ENCODE data around the gene SLC30A4.
"Not testable (repeated sequence)": the region's sequence is repeated elsewhere in the genome, so short reads cannot be mapped to it uniquely, and the experiment has no call there.

The SLC30A4 gene

DNA sequence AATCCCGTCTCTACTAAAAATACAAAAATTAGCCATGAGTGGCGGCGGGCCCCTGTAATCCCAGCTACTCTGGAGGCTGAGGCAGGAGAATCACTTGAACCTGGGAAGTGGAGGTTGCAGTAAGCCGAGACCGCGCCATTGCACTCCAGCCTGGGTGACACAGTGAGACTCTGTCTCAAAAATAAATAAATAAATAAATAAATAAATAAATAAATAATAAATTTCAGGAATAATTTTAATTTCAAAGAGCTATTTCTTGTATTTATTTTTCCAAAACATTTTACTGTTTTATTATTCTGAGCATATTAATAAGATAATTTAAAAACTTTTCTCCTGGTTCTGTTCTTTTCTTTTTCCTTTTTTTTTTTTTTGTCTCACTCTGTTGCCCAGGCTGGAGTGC, 15.4 kb downstream of the SLC30A4 start:
- not testable (repeated sequence) for DNase-seq (ENCODE audit: low spot score)

DNA sequence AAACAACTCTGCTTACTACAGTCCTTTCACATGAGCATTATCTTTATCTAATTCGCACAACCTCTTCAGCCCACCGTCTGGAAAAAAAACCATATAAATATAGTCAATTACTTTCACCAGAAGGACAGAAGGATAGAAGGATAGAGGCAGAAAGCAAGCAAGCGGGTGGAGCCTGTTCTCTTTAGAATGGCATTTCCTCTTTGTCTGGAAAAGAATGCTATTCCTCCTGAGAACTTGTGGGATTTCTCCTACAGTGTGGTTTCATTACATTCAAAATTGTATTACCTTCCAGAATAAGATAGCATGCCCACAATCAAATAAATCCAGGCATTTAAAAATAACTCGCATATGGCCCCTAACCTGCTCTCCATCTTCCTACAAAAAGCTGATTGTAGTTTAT, 23.1 kb downstream of the SLC30A4 start:
- no peak for DNase-seq (ENCODE audit: low spot score)

GRCh38 chr15:45498701-45499100, 23.9 kb downstream of the SLC30A4 start:
- no peak for DNase-seq (ENCODE audit: low spot score)

DNA sequence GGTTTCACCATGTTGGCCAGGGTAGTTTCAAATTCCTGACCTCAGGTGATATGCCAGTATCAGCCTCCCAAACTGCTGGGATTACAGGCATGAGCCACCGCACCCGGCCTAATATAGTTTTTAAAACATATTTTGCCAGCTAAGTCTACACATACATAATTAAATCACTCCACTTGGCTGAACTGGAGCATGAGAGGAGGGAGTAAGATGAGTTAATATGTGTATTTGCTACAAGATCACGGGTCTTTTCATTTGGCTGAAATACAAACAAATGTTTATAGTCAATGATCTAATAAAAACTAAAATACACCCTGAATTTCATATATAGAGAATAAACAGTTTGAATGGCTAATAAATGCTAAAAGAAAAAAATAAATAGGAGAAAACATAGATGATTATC, 25.3 kb downstream of the SLC30A4 start:
- no peak for DNase-seq (ENCODE audit: low spot score)

GRCh38 chr15:45496658-45497057, 25.9 kb downstream of the SLC30A4 start:
- DNase-seq (ENCODE audit: low spot score), result no peak

- no peak for DNase-seq (ENCODE audit: low spot score)
These were observed 27.0 kb downstream of the SLC30A4 start for GRCh38 chr15:45495588-45495987.

- no peak for DNase-seq (ENCODE audit: low spot score)
These were observed 32.8 kb downstream of the SLC30A4 start for GRCh38 chr15:45489690-45490238.

DNA sequence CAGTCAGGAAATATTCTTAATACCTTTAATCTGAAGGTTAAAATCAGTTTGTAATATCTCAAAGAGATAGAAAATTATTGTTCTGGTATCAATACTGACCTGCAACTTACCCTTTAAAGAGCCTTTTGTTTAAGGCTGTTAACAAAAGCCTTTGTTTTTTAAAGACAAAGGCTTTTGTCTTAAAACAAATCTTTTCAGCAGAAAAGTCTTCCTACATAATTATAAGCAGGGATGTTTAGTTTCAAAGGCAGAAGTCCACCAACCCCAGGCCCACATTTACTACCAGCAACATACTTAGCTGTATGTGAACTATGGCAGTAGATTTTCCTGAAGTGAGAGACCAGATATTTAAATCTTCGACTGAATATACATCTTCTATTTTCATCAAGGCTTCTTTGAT, 36.2 kb downstream of the SLC30A4 start:
- DNase-seq (ENCODE audit: low spot score), result no peak

- no peak for DNase-seq (ENCODE audit: low spot score)
These were observed 41.4 kb downstream of the SLC30A4 start for GRCh38 chr15:45481135-45481534.

- DNase-seq (ENCODE audit: low spot score), result no peak
These were observed 46.1 kb downstream of the SLC30A4 start for GRCh38 chr15:45476410-45476809.

DNA sequence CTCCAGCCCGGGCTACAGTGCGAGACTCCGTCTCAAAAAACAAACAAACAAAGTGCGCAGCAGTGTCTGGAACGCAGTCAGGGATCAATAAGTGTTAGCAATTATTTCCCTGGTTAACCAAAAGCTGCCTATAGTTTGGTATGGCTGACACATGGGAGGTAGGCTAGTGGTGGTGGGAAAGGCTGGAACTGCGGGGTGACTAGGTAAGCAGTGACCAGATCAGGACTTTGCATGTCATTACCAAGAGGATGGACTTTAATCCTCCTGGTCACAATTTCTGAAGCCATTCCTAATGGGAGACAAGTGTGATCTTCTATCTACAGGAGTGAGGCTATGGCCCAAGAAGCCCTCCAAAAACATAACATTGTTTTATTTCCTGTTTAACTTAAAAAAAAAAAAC, 47.8 kb downstream of the SLC30A4 start:
- no peak for DNase-seq (ENCODE audit: low spot score)

DNA sequence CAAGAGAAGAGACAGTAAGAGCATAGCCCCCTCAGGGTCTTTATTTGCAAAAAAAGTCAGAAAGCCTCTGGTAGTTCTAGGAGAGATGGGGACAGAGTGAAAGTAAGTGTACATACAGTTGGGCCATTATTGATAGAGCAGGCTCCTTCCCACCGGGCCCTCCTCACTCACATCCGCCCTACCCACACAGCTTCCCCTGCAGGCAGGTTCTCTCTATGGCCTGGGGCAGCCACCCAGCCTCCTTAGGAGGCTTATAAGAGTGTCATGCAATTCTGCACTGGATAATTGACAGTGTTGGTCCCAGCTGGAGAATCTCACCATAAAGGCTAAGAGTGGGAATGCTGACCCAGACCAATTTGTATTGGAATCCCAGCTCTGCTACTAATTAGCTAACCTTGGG, 49.5 kb downstream of the SLC30A4 start:
- no peak for DNase-seq (ENCODE audit: low spot score)

DNA sequence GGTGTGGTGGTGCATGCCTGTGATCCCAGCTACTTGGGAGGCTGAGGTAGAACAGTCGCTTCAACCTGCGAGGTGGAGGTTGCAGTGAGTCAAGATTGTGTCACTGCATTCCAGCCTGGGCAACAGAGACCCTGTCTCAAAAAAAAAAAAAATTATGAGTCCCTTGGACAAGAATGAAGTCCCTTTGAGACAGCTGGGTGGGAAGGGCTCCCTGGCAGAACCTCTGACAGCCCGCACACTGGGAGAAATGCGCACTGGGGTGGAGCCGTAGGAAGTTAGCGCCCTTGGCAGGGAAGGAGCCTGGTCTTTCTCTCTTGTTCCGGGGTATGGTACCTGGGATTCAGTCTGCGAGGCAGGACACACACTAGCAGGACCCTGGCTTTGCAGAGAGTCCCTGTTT, 51.4 kb downstream of the SLC30A4 start:
- no peak for DNase-seq (ENCODE audit: low spot score)

DNA sequence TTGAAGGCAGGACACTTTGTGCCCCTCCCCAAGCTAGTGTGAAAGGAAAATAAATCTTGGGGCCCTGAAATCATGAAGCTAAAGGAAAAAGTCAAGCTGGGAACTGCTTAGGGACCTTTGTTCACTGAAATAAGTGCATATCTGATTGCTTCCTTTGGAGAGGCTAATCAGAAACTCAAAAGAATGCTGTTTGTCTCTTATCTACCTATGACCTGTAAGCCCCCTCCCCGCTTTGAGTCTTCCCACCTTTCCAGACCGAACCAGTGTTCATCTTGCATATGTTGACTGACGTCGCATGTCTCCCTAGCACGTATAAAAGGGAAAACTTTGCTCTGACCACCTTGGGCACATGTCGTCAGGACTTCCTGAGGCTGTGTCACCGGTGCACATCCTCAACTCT, 53.1 kb downstream of the SLC30A4 start:
- DNase-seq (ENCODE audit: low spot score), result no peak

- no peak for DNase-seq (ENCODE audit: low spot score)
These were observed 53.5 kb downstream of the SLC30A4 start for GRCh38 chr15:45469027-45469426.

DNA sequence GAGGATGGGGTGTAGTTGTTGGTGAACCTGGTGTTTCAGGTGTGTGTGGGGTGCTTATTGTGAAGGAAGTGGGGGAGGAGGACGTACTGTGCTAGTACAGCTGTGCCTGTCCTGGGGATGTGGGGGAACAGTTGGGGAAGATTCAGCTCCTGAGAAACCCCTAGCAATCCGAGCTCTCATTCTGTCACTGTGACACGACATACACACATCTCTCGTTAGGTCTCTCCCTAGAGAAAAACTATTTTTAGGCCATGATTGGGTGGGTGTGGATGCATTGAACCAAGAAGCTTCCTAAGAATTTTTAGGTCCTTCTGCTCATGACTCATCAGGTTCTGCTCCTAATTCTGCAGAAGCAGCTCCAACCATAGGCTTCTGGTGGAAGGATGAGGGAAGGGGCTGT, 54.3 kb downstream of the SLC30A4 start:
- no peak for DNase-seq (ENCODE audit: low spot score)

- peak; percentile 50 for DNase-seq (ENCODE audit: low spot score)
These were observed 63.7 kb downstream of the SLC30A4 start for GRCh38 chr15:45458746-45459403.

- peak; percentile 66 for DNase-seq (ENCODE audit: low spot score)
These were observed 64.7 kb downstream of the SLC30A4 start for GRCh38 chr15:45457641-45458539.

- DNase-seq (ENCODE audit: low spot score), result no peak
These were observed 65.3 kb downstream of the SLC30A4 start for GRCh38 chr15:45457220-45457619.

GRCh38 chr15:45456212-45457106, 66.1 kb downstream of the SLC30A4 start:
- DNase-seq (ENCODE audit: low spot score), result no peak

GRCh38 chr15:45454814-45455213, 67.7 kb downstream of the SLC30A4 start:
- no peak for DNase-seq (ENCODE audit: low spot score)

DNA sequence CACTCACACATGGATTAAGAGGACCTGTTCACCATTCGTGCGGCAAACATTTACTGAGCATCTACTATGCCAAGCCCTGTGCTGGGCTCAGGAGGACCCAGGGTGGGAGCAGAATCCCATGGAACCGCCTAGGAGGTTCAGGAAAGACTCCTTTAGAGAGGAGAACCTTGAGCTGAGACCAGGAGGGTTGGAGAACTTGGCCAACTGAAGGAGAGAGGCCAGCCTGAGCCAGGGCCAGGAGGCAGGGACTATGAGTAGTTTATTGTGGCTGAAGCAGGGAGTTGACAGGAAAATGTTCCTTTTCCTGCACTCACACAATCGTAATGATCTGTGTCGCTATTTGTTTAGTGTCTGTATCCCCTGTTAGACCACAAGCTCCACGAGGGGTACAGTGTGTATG, 71.3 kb downstream of the SLC30A4 start:
- no peak for DNase-seq (ENCODE audit: low spot score)
